Activated CD8-positive, alpha-beta T cell treated with anti-CD3 and anti-CD28 coated beads for 36 hours (primary cell): ENCODE results near the gene CTR9. TPM values are rescaled to one million over a fixed set of nuclear protein-coding genes. Genes with fewer than 3 reads are reported as not detected.
A peak's percentile ranks its signal among the peaks of the same experiment; 100 is the strongest.

Experiments
- ATAC-seq: fragments of 200-7000 bp; cut with Tn5 transposase; one replicate; pipeline ENCODE4 v1.10.0; 2021; ENCODE audit warnings: mild to moderate bottlenecking, moderate library complexity
- CTCF ChIA-PET: fragments of 350-600 bp; sonication (Branson Sonifier 250); formaldehyde crosslinking; loops from one replicate; lab custom pipeline; 2021; ENCODE audit warnings: antibody characterized with exemption; lab: Charles Lee
- POLR2A ChIA-PET: fragments of 350-600 bp; sonication (Branson Sonifier 250); formaldehyde crosslinking; loops from one replicate; lab custom pipeline; 2021; ENCODE audit warnings: antibody characterized with exemption; lab: Charles Lee
- DNase-seq: peaks from one replicate; pipeline ENCODE4 v3.0.0-alpha.2; 2020
- H3K27ac Mint-ChIP-seq: one replicate; pipeline ENCODE4 v1.8.0; 2021; ENCODE audit warnings: mild to moderate bottlenecking, mixed read lengths
- H3K27me3 Mint-ChIP-seq: one replicate; pipeline ENCODE4 v1.8.0; 2021; ENCODE audit warnings: mixed read lengths
- H3K36me3 Mint-ChIP-seq: one replicate; pipeline ENCODE4 v1.8.0; 2021; ENCODE audit warnings: low read depth, mixed read lengths
- H3K4me1 Mint-ChIP-seq: one replicate; pipeline ENCODE4 v1.8.0; 2021; ENCODE audit warnings: low read depth, mixed read lengths
- H3K4me3 Mint-ChIP-seq: one replicate; pipeline ENCODE4 v1.8.0; 2021; ENCODE audit warnings: mild to moderate bottlenecking, moderate library complexity, mixed read lengths
- H3K9me3 Mint-ChIP-seq: one replicate; pipeline ENCODE4 v1.8.0; 2021; ENCODE audit warnings: mixed read lengths
- CTCF ChIP-seq: fragments of 200-600 bp; IDR thresholded peaks from one replicate; pipeline ENCODE4 v1.8.0; 2022; ENCODE audit warnings: antibody characterized with exemption, mild to moderate bottlenecking
- intact Hi-C: fragments of 100-400 bp; cut with micrococcal nuclease; formaldehyde crosslinking; loops from one replicate; pipeline ENCODE4 v1.10.0; 2022
- total RNA-seq, 2 experiments: library from RNA; stranded (reverse); gene quantifications; one replicate each; pipeline ENCODE4 v1.2.3, GENCODE V29; 2021

CTR9 gene
- total RNA-seq, 2 experiments from 2014 or later = 35.9 to 37.1 TPM

DNA sequence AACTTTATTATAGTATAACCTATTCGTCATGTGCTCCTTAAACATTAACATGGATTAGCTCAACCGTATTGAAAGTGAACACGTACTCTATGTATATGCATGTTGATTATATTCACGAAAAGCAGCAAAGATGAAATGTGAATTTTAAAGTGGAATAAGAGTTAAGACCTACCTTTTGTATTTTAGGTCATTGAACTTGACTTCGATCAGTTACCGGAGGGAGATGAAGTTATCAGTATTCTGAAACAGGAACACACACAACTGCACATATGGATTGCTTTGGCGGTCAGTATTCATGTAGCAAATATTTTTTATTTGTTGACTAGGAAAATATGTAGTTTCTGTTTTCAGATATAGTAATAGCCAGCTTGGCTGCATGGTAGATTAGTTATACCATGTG, 1.4 kb downstream of the CTR9 start:
- DNase-seq (no peak), ATAC-seq (no peak)
- no peaks in the 10 kb centered on the region for H3K9me3 Mint-ChIP-seq
- H3K4me3 Mint-ChIP-seq = peak overlapping the region; percentile 96
- no peak overlapping the region for H3K27ac Mint-ChIP-seq
- peaks cover 23% of the 10 kb centered on the region for H3K4me1 Mint-ChIP-seq
- POLR2A ChIA-PET = interaction anchor here (0.6 to 2.9 kb wide), 3 partner anchors 17 to 106 kb away, joined by 3 to 12 read pairs (median 4); partner anchors contain the start of genes EIF4G2 and ZBED5
- intact Hi-C loops = no loop called here
- H3K27me3 Mint-ChIP-seq = no peaks in the 10 kb centered on the region
- H3K36me3 Mint-ChIP-seq = peaks cover 17% of the 10 kb centered on the region
- CTCF ChIA-PET = interaction anchor here (1.7 to 2.3 kb wide), 2 partner anchors 18 to 212 kb away, joined by 6 to 7 read pairs; partner anchors contain the start of gene RNF141
- TF ChIP-seq CTCF = no peak

- no peak for TF ChIP-seq CTCF
- ATAC-seq (no peak), DNase-seq (no peak)
- H3K4me3 Mint-ChIP-seq = no peak overlapping the region
- intact Hi-C loops = no loop called here
- peaks cover 5% of the 10 kb centered on the region for H3K4me1 Mint-ChIP-seq
- CTCF ChIA-PET = interaction anchor here (1.6 to 5.5 kb wide), 2 partner anchors 12 to 30 kb away, joined by 4 to 34 read pairs; no protein-coding TSS in a partner anchor
- H3K27me3 Mint-ChIP-seq = no peaks in the 10 kb centered on the region
- no peak overlapping the region for H3K27ac Mint-ChIP-seq
- POLR2A ChIA-PET = interaction anchor here (1.5 kb wide), 1 partner anchor 37 kb away, joined by 4 read pairs; no protein-coding TSS in a partner anchor
- peaks cover 28% of the 10 kb centered on the region for H3K36me3 Mint-ChIP-seq
- H3K9me3 Mint-ChIP-seq = no peaks in the 10 kb centered on the region
Observed at GRCh38 chr11:10758957-10759356, 7.9 kb downstream of the CTR9 start.

DNA sequence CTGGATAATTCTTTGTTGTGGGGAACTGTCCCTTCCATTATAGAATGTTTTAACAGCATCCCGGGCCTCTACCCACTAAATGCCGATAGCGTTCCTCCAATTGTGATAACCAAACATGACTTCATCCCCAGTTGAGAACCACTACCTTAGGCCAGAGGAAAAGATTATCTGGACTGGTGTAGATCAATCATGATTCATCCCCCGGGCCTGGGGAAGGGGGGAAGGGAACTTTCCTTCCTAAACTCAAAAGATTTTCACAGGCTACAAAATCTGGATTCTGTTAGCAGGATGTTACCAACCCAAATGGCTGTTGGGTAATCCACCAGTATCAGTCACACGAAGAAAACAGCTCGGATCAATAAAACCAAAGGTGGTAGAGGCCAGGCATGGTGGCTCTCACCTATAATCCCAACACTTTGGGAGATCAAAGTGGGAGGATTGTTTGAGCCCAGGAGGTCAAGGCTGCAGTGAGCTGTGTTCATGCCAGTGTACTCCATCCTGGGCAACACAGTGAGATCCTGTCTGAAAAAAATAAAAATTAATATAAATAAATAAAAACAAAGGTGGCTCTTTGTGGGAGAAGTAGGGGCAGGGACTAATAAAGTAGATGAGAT, 10.1 kb downstream of the CTR9 start:
- ChIA-PET CTCF (no interaction called here), POLR2A (interaction anchor here (1.1 kb wide), 1 partner anchor 10 kb away, joined by 3 read pairs; the partner anchor contains the start of gene CTR9)
- intact Hi-C loops = no loop called here
- H3K4me3 Mint-ChIP-seq = no peak overlapping the region
- ATAC-seq (no peak), DNase-seq (no peak)
- peaks cover 23% of the 10 kb centered on the region for H3K36me3 Mint-ChIP-seq
- peaks cover 4% of the 10 kb centered on the region for H3K4me1 Mint-ChIP-seq
- no peak overlapping the region for H3K27ac Mint-ChIP-seq
- no peak for TF ChIP-seq CTCF
- no peaks in the 10 kb centered on the region for H3K9me3 Mint-ChIP-seq
- H3K27me3 Mint-ChIP-seq = no peaks in the 10 kb centered on the region

GRCh38 chr11:10762185-10762584, 11.1 kb downstream of the CTR9 start:
- POLR2A ChIA-PET = no interaction called here
- no peak for TF ChIP-seq CTCF
- H3K36me3 Mint-ChIP-seq = peaks cover 25% of the 10 kb centered on the region
- H3K27ac Mint-ChIP-seq = peak overlapping the region; percentile 32
- intact Hi-C loops = no loop called here
- H3K4me1 Mint-ChIP-seq = peaks cover 4% of the 10 kb centered on the region
- ATAC-seq = no peak
- no peak overlapping the region for H3K4me3 Mint-ChIP-seq
- no peak for DNase-seq
- CTCF ChIA-PET = no interaction called here
- H3K9me3 Mint-ChIP-seq = no peaks in the 10 kb centered on the region
- H3K27me3 Mint-ChIP-seq = no peaks in the 10 kb centered on the region

- Mint-ChIP-seq H3K4me1 (peaks cover 4% of the 10 kb centered on the region), H3K27me3 (no peaks in the 10 kb centered on the region), H3K36me3 (peaks cover 24% of the 10 kb centered on the region), H3K27ac (no peak overlapping the region), H3K9me3 (no peaks in the 10 kb centered on the region), H3K4me3 (no peak overlapping the region)
- DNase-seq (no peak), ATAC-seq (no peak)
- ChIA-PET POLR2A (no interaction called here), CTCF (interaction anchor here (1.0 to 1.4 kb wide), 3 partner anchors 8 to 30 kb away, joined by 4 to 5 read pairs (median 4); no protein-coding TSS in a partner anchor)
- TF ChIP-seq CTCF = no peak
- intact Hi-C loops = no loop called here
Observed at GRCh38 chr11:10762913-10763421, 11.9 kb downstream of the CTR9 start.
